Natural killer cell (primary cell): ENCODE results near the gene CHRNA1. TPM values are rescaled to one million over a fixed set of nuclear protein-coding genes. Genes with fewer than 3 reads are reported as not detected.

ENCODE experiments used
- ATAC-seq, 3 donors: fragments of 150-1000 bp in 2 of 3; fragments of 200-7000 bp in 1 of 3; cut with Tn5 transposase; 1 replicate in 1 of 3; 2 replicates in 2 of 3; pipeline ENCODE4 v1.10.0; 2021; ENCODE audit warnings: mild to moderate bottlenecking in 2 of 3, moderate library complexity in 2 of 3
- DNase-seq, 2 donors: peaks; one replicate each; pipeline versions ENCODE4 v3.0.0 to v3.0.0-alpha.2; 2013 to 2021; ENCODE audit warnings: mixed read lengths in 1 of 2
- H3K27ac ChIP-seq: one replicate; pipeline ENCODE4 v1.5.1; 2013; ENCODE audit warnings: mild to moderate bottlenecking, low read length
- H3K27me3 ChIP-seq: one replicate; pipeline ENCODE4 v1.6.1; 2013; ENCODE audit warnings: low read length; ENCODE audit not compliant: control insufficient read depth, insufficient read depth
- H3K36me3 ChIP-seq: one replicate; pipeline ENCODE4 v1.6.1; 2013; ENCODE audit warnings: low read length; ENCODE audit not compliant: control insufficient read depth, insufficient read depth
- H3K4me1 ChIP-seq: one replicate; pipeline ENCODE4 v1.6.1; 2013; ENCODE audit warnings: low read length; ENCODE audit not compliant: control insufficient read depth, insufficient read depth
- H3K4me3 ChIP-seq: one replicate; pipeline ENCODE4 v1.5.1; 2013; ENCODE audit warnings: low read length
- H3K9me3 ChIP-seq: one replicate; pipeline ENCODE4 v1.6.1; 2013; ENCODE audit warnings: low read length; ENCODE audit not compliant: control insufficient read depth, insufficient read depth
- H3K27ac Mint-ChIP-seq, 2 donors: one replicate each; pipeline ENCODE4 v1.8.0; 2022; ENCODE audit warnings: mild to moderate bottlenecking in 2 of 2, mixed read lengths in 2 of 2, moderate library complexity in 1 of 2
- H3K27me3 Mint-ChIP-seq, 2 donors: one replicate each; pipeline ENCODE4 v1.8.0; 2022; ENCODE audit warnings: low read depth in 2 of 2, mixed read lengths in 2 of 2
- H3K36me3 Mint-ChIP-seq: one replicate; pipeline ENCODE4 v1.8.0; 2022; ENCODE audit warnings: mixed read lengths
- H3K4me1 Mint-ChIP-seq, 2 donors: one replicate each; pipeline ENCODE4 v1.8.0; 2022; ENCODE audit warnings: mixed read lengths in 2 of 2
- H3K4me3 Mint-ChIP-seq: one replicate; pipeline ENCODE4 v1.8.0; 2022; ENCODE audit warnings: mild to moderate bottlenecking, moderate library complexity, mixed read lengths
- H3K9me3 Mint-ChIP-seq, 2 donors: one replicate each; pipeline ENCODE4 v1.8.0; 2022; ENCODE audit warnings: mixed read lengths in 2 of 2
- CTCF ChIP-seq: fragments of 200-600 bp; IDR thresholded peaks from one replicate; pipeline ENCODE4 v1.8.0; 2022; ENCODE audit warnings: antibody characterized with exemption
- WGBS: methylation state at CpG from one replicate; pipeline ENCODE4 v1.1.7; 2013; ENCODE audit warnings: missing lambda C conversion rate; ENCODE audit not compliant: insufficient coverage; 5-methylcytosine and 5-hydroxymethylcytosine counted together
- intact Hi-C: fragments of 100-400 bp; cut with micrococcal nuclease; formaldehyde crosslinking; loops from one replicate; pipeline ENCODE4 v1.14.2; 2022
- total RNA-seq, 4 donors: library from RNA; stranded (reverse); fragments of 120-200 nt in 1 of 4; gene quantifications; one replicate each; pipeline versions ENCODE4 v1.2.3 to v1.2.4, GENCODE V29; 2013 to 2022

CHRNA1 gene
- total RNA-seq, 3 donors from 2014 or later (not counting 1 experiment from before 2014, with no cell fraction given), result 0.23 TPM; not detected in 2

DNA sequence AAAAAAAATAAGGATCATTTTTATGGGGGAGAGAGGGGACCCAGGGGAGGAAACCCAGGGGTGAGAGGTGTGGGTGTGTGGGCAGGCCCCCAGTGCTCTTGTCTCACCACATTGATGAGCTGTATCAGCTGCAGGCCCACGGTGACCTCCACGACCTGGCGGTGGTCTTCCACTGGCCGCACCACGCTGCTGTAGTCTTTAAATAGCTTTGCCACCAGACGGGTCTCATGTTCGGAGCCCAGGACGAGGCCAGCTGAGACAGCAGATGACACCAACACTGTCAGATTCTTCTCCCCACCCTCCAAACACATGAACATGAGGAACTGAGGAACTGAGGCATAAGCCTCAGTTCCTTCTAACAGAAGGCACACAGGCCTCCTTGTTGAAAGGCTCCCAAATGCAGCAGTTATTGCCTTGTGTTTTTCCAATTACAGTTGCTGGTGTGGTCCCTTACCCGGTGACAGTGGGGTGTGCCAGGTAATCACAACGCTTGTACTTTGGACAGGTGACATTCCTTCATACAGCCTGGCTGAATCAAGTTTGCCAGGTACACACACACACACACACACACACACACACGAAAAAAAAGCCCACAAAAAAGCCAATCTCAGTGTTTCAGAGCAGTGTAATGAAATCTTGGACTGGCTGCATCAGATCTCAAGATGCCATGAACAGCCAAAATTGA lies 4.7 kb downstream of the CHRNA1 start:
- no peak for TF ChIP-seq CTCF
- Histone ChIP-seq H3K27ac (no peak overlapping the region), H3K27me3 (no peaks in the 10 kb centered on the region), H3K4me3 (no peak overlapping the region), H3K4me1 (no peaks in the 10 kb centered on the region), H3K9me3 (no peaks in the 10 kb centered on the region), H3K36me3 (no peaks in the 10 kb centered on the region)
- no peaks in the 10 kb centered on the region for H3K4me1 Mint-ChIP-seq
- WGBS, result 68% methylated on average over 11 of the region's 11 CpGs
- ATAC-seq (no peak), DNase-seq (no peak)
- H3K27me3 Mint-ChIP-seq, result peaks cover 7 to 10% of the 10 kb centered on the region in 2 donors
- H3K9me3 Mint-ChIP-seq, result no peaks in the 10 kb centered on the region
- H3K4me3 Mint-ChIP-seq, result no peak overlapping the region
- no peaks in the 10 kb centered on the region for H3K36me3 Mint-ChIP-seq
- H3K27ac Mint-ChIP-seq, result no peak overlapping the region
- intact Hi-C loops, result loop anchor here (10.0 kb wide), 1 partner anchor 235 kb away; no protein-coding TSS in a partner anchor

DNA sequence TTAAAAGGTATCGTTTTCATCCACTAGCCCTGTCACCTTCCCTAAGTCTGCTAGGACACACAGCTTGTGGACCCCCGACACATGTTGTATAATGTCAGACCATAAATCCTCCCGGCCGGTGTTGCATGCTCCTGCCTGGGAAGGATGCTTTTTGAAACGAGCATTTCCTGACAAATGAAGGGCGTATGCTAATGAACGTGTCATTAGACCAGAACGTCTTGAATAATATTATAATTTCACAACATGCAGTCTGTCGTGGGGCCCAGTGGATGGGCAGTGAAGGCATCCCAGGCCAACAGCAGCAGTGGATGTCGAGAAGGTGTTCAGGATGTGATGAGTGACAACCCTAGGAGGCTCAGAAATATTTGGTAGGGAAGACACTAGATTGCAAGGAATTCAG lies 7.5 kb downstream of the CHRNA1 start:
- H3K27ac ChIP-seq, result no peak overlapping the region
- no peaks in the 10 kb centered on the region for H3K36me3 ChIP-seq
- H3K4me3 Mint-ChIP-seq, result no peak overlapping the region
- TF ChIP-seq CTCF, result no peak
- intact Hi-C loops, result loop anchor here (10.0 kb wide), 1 partner anchor 238 kb away; no protein-coding TSS in a partner anchor
- WGBS, result 82% methylated on average over 10 of the region's 10 CpGs
- H3K4me1 Mint-ChIP-seq, result peaks cover 0 to 9% of the 10 kb centered on the region in 2 donors
- H3K4me1 ChIP-seq, result peaks cover 16% of the 10 kb centered on the region
- no peak overlapping the region for H3K4me3 ChIP-seq
- ATAC-seq (no peak), DNase-seq (no peak)
- no peaks in the 10 kb centered on the region for H3K36me3 Mint-ChIP-seq
- peaks cover 4 to 8% of the 10 kb centered on the region in 2 donors for H3K27me3 Mint-ChIP-seq
- H3K9me3 Mint-ChIP-seq, result no peaks in the 10 kb centered on the region
- no peak overlapping the region for H3K27ac Mint-ChIP-seq
- H3K9me3 ChIP-seq, result no peaks in the 10 kb centered on the region
- H3K27me3 ChIP-seq, result no peaks in the 10 kb centered on the region

DNA sequence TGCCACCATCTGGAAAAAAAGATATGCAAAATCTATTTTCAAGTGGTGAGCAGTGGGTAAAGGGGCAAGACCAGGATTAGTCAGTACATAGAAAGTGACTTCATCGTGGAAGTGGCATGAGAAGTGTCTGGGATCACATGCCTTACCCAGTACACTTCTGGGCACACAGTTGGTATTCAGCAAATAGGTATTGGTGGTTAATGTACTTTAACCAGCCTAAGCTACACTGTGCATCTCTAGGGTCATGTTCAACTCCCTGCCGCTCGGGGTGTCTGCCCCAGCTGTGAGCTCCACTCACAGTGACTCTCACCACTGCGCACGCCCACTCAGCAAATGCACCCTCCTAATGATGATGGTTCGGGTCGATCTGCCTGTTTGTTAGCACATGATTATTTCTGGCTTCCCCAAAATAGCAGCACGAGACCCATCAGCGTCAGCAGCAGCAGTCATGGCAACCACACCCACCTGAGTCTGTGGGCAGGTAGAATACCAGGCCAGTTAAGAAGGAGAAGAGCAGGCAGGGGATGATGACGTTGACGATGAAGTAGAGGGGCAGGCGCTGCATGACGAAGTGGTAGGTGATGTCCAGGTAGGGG lies 11.1 kb downstream of the CHRNA1 start:
- H3K4me1 ChIP-seq, result peaks cover 28% of the 10 kb centered on the region
- no peaks in the 10 kb centered on the region for H3K27me3 ChIP-seq
- H3K9me3 ChIP-seq, result no peaks in the 10 kb centered on the region
- 82% methylated on average over 13 of the region's 13 CpGs for WGBS
- Mint-ChIP-seq H3K4me1 (peaks cover 9 to 31% of the 10 kb centered on the region in 2 donors), H3K27me3 (peaks cover 0 to 2% of the 10 kb centered on the region in 2 donors), H3K9me3 (no peaks in the 10 kb centered on the region), H3K27ac (no peak overlapping the region), H3K36me3 (no peaks in the 10 kb centered on the region), H3K4me3 (no peak overlapping the region)
- no peak overlapping the region for H3K27ac ChIP-seq
- ATAC-seq, result no peak
- no peak for TF ChIP-seq CTCF
- no peaks in the 10 kb centered on the region for H3K36me3 ChIP-seq
- no peak overlapping the region for H3K4me3 ChIP-seq
- intact Hi-C loops, result loop anchor here (10.0 kb wide), 1 partner anchor 242 kb away; no protein-coding TSS in a partner anchor
- peak in 1 of 2 donors; percentile 70 for DNase-seq
